Measurements from ENCODE around the gene COQ10A. TPM values are rescaled to one million over a fixed set of nuclear protein-coding genes. Genes with fewer than 3 reads are reported as not detected.
A peak's percentile ranks its signal among the peaks of the same experiment; 100 is the strongest.

The COQ10A gene
- total and polyA plus RNA-seq, 7 donors = 16.2 to 105 (median 63.1) TPM

GRCh38 chr12:56221757-56222530, 44.8 kb upstream of the COQ10A start, which contains the start of gene RNF41:
Gene RNF41 (minus strand): TSS chr12:56221922. CDS start chr12:56214047, 7,875 bp downstream.
- H3K4me3 ChIP-seq = peak within 1 kb of the TSS; percentile 73
- H3K9me3 ChIP-seq = no peaks in the 10 kb centered on the region
- peak; percentile 17 for TF ChIP-seq CTCF (IDR thresholded peaks at IDR 0.05)
- peak within 1 kb of the TSS; percentile 96 for H3K27ac ChIP-seq
- peak; percentile 97 to 98 for DNase-seq
- 0 to 1% (median 1%) methylated on average over 41 to 42 of the region's 42 CpGs for WGBS, 3 donors
- peaks cover 40% of the 10 kb centered on the region for H3K4me1 ChIP-seq
- peaks cover 0 to 15% of the 10 kb centered on the region in 2 donors for H3K36me3 ChIP-seq (ENCODE audit: insufficient read depth in 1 of 2, low read depth in 1 of 2)
- ATAC-seq = peak; percentile 85 to 88 (median 86)
- H3K27me3 ChIP-seq (ENCODE audit: insufficient read depth in 3 of 3, low read length in 2 of 3) = no peaks in the 10 kb centered on the region
- intact Hi-C loops (cut with DNase I) = loop anchor here (2.0 to 5.0 kb wide), 4 partner anchors 35 to 105 kb away; partner anchors contain the start of genes ANKRD52 (in 1 of the 2), RPL41 (in 1 of the 2), SMARCC2 (in 1 of the 2) and ZC3H10 (in 1 of the 2)

- Histone ChIP-seq H3K27me3 (ENCODE audit: insufficient read depth in 3 of 3, low read length in 2 of 3) (no peaks in the 10 kb centered on the region), H3K36me3 (ENCODE audit: insufficient read depth in 1 of 2, low read depth in 1 of 2) (peaks cover 0 to 12% of the 10 kb centered on the region in 2 donors), H3K27ac (peak overlapping the region; percentile 96), H3K4me3 (peak overlapping the region; percentile 73), H3K9me3 (no peaks in the 10 kb centered on the region), H3K4me1 (peaks cover 40% of the 10 kb centered on the region)
- DNase-seq (no peak), ATAC-seq (no peak)
- intact Hi-C loops (cut with DNase I) = loop anchor here (2.0 to 5.0 kb wide), 4 partner anchors 34 to 105 kb away; partner anchors contain the start of genes ANKRD52 (in 1 of the 2), RPL41 (in 1 of the 2), SMARCC2 (in 1 of the 2) and ZC3H10 (in 1 of the 2)
- WGBS, 3 donors = 5 to 12% (median 9%) methylated on average over 4 of the region's 4 CpGs
- no peak for TF ChIP-seq CTCF (IDR thresholded peaks at IDR 0.05)
These were observed 44.2 kb upstream of the COQ10A start for GRCh38 chr12:56222531-56222895.

- DNase-seq (no peak), ATAC-seq (peak; percentile 0 to 3 (median 2))
- TF ChIP-seq CTCF (IDR thresholded peaks at IDR 0.05) = no peak
- WGBS, 3 donors = 18 to 21% (median 19%) methylated on average over 15 of the region's 15 CpGs
- H3K4me3 ChIP-seq = peak overlapping the region; percentile 75
- peaks cover 39% of the 10 kb centered on the region for H3K4me1 ChIP-seq
- intact Hi-C loops (cut with DNase I) = loop anchor here (1.0 to 5.0 kb wide), 6 partner anchors 30 to 106 kb away; partner anchors contain the start of genes ANKRD52 (in 1 of the 2), RPL41 (in 1 of the 2), SMARCC2 (in 1 of the 2) and ZC3H10 (in 1 of the 2)
- H3K27me3 ChIP-seq (ENCODE audit: insufficient read depth in 3 of 3, low read length in 2 of 3) = no peaks in the 10 kb centered on the region
- H3K9me3 ChIP-seq = no peaks in the 10 kb centered on the region
- H3K36me3 ChIP-seq (ENCODE audit: insufficient read depth in 1 of 2, low read depth in 1 of 2) = peaks cover 0 to 22% of the 10 kb centered on the region in 2 donors
- H3K27ac ChIP-seq = peak overlapping the region; percentile 96
These were observed 43.1 kb upstream of the COQ10A start for GRCh38 chr12:56223571-56224101.

GRCh38 chr12:56224102-56224701, 42.5 kb upstream of the COQ10A start, which contains the start of gene NABP2:
Gene NABP2 (plus strand): TSS chr12:56224342. CDS start chr12:56224857, 515 bp downstream.
- H3K36me3 ChIP-seq (ENCODE audit: insufficient read depth in 1 of 2, low read depth in 1 of 2) = peaks cover 0 to 27% of the 10 kb centered on the region in 2 donors
- peak within 1 kb of the TSS; percentile 75 for H3K4me3 ChIP-seq
- H3K4me1 ChIP-seq = peaks cover 34% of the 10 kb centered on the region
- intact Hi-C loops (cut with DNase I) = loop anchor here (1.0 to 5.0 kb wide), 5 partner anchors 31 to 107 kb away; partner anchors contain the start of genes ANKRD52 (in 1 of the 2), RPL41 (in 1 of the 2), SMARCC2 (in 1 of the 2) and ZC3H10 (in 1 of the 2)
- peak within 1 kb of the TSS; percentile 96 for H3K27ac ChIP-seq
- peak; percentile 99 for DNase-seq
- no peaks in the 10 kb centered on the region for H3K27me3 ChIP-seq (ENCODE audit: insufficient read depth in 3 of 3, low read length in 2 of 3)
- no peaks in the 10 kb centered on the region for H3K9me3 ChIP-seq
- ATAC-seq = peak; percentile 86 to 90 (median 89)
- peak; percentile 84 for TF ChIP-seq CTCF (IDR thresholded peaks at IDR 0.05)
- 0 to 1% (median 1%) methylated on average over 28 to 41 of the region's 41 CpGs for WGBS, 3 donors

Measured in psoas muscle (tissue), 8 donors.